GM18868 (cell line): ENCODE data around the gene KIF16B.
"Not testable (repeated sequence)": the region's sequence is repeated elsewhere in the genome, so short reads cannot be mapped to it uniquely, and the experiment has no call there.

ENCODE experiments used
- ATAC-seq: cut with Tn5 transposase; IDR thresholded peaks from one replicate; pipeline ENCODE4 v1.9.1; 2021; ENCODE audit warnings: mild to moderate bottlenecking, moderate library complexity; ENCODE audit not compliant: unreplicated experiment

KIF16B gene

GRCh38 chr20:16440686-16441085 lies 132.6 kb downstream of the KIF16B start:
- no peak for ATAC-seq

GRCh38 chr20:16439540-16439939 lies 133.7 kb downstream of the KIF16B start:
- ATAC-seq, result not testable (repeated sequence)

- no peak for ATAC-seq
Measured at GRCh38 chr20:16438100-16438499, 135.1 kb downstream of the KIF16B start.

DNA sequence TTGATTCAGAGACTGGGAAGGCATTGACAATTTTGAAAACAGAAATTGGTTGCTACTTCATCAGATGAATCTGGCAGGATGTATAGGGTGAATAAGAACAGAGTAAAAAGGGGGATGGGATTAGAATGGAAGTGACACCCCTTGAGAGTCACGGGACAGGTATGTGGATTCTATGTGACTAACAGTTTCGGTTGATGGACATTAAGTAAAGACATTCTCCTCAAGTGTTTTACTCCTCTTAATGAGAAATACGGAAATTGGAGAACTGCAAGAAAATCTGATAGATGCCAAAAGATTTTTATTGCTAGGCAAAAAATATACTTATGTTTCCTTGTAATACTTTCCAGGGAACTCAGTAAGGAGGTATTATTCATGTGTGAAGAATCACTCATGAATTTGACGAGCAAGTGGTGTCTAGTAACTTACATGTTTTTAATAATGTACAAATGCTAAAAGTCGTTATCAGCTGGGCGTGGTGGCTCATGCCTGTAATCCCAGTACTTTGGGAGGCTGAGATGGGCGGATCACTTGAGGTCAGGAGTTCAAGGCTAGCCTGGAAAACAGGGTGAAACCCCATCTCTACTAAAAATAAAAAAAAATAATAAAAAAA lies 135.8 kb downstream of the KIF16B start:
- ATAC-seq, result no peak

GRCh38 chr20:16434062-16434664 lies 139.1 kb downstream of the KIF16B start:
- ATAC-seq, result peak; percentile 81

DNA sequence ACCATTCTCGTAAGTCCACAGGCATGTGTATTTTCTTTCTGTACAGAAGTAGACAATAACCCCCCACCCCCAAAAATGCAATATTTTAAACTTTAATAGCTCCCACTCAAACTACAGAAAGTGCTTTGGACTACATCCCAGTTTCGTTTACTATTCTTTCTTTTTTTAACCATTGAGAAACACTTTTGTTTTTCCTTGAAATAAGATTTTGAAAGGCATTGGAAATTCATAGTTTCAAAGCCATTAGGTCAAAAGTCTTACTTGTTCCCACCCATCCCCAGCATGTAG lies 140.0 kb downstream of the KIF16B start:
- ATAC-seq, result no peak

DNA sequence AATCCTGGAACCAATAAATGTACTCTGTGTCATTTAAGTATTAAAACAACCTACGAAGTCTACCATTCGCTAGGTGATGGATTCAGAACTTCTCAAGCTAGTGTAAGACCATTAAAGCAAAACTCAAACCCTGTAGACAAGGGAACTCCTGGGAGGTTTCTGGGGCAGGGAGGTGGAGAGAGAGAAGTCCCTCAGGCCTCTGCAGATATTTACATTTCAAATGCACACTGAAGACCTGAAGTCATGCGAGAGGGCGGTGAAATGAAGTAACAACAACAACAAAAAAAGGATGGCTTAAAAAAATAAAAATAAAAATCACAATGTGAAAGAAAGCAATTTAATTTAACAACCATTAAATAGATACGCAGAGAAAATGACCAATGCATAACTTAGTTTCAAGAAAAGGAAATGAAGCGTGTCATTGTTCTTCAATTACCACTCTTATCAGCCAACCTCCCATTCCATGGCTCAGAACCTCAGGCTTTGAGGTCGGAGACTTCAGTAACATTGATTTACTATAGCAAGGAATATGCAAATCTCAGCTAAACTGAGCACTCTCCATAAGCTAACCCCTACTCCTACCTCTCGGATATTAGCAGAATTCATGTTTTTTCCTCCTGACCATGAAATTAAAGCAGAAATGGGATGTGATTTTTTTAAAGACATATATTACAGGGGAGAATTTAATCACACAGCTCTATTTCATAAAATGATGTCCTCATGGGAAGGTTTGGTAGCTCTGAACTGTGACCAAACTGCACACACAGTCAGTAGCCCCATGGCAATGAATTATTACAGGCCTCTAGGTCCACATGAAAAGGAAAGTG lies 140.6 kb downstream of the KIF16B start:
- ATAC-seq, result no peak

DNA sequence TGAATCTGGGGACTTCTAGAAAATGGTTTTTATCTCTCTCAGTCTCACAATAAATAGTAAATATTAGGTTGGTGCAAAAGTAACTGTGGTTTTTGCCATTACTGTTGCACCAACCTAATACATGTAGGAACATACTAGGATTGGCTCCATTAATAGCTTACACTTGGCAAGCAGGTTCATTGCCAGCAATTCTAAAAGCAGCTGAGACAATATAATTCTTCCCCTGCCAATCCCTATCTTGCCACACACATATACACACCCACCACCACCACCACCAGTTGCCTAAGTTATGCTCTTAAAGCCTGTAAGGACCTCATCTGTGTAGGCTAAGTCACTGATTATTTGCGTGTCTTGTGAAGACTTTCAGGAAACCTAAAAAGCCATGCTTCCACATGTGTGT lies 145.1 kb downstream of the KIF16B start:
- no peak for ATAC-seq

DNA sequence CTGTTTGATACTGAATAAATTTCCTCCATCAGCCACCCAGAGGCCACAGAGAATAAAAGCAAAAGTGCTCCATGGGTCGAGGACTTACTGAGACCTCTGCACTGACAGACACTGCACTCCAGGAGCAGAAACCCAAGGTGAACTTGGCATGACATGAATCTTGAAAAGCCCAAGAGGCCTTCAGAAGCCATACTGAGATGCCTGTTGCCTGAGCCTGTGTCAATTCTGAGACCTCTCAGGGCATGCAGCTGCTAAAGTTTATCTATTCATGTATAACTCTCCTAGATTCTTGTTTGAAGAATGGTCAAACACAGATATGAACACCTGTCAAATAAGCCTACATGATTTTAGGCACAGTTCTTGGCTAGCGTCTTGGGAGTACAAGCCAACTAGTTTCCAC lies 145.7 kb downstream of the KIF16B start:
- no peak for ATAC-seq

DNA sequence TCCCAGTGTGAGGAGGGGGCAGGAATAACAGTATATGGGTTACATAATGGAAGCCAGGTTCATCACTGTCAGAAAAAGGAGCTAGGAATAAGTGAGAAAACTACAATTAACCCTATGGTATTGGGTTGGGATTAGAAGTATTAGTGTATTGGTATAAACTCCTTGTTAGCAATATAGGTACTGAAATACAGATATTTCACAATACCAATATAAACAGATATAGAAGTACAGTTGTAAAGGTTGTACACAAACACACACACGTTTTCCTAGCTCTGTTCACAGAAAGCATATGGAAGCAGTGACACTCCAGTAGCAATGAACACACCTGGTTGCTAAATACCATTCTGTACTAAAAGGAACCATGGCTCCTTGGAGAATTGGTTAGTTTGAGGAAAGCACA lies 148.5 kb downstream of the KIF16B start:
- ATAC-seq, result no peak

DNA sequence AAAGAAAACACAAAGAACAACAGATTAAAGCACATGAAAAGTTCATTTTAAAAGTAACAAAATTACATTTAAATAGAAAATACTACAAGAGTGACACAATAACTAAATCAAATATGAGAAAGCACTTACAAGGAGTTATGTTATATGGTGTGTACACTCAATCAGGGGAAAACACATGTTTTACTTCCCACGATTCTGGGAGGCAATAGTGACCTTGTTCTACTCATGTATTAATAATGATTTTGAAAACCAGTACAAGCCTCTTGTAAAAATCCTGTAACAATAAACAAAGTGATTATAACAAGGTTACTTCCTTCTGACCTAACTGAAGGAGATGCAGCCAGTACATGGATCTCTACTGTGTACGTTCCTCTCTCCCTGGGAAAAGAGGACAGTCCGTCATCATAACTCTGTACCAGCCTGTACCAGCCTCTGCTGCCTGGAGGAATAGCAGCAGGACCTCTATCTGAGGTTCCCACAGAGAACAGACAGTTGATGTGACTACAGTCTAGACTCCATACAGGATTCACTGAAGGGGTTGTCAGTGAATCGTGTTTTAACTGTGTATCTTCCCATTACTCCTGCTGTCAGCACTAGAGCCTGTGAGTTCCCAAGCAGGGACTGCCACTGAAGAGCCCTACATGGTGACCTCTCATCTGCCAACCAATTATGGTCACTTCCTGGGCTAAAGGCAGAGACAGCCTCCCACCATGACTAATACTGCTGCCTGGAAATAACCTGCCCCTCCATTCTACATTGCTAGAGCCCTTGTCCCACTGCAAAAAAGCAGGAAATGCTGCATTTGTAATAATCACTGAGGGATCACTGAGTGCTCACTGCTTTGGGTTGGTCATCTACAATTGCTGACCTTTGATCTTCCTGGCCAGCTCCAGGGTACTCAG lies 149.7 kb downstream of the KIF16B start:
- no peak for ATAC-seq

DNA sequence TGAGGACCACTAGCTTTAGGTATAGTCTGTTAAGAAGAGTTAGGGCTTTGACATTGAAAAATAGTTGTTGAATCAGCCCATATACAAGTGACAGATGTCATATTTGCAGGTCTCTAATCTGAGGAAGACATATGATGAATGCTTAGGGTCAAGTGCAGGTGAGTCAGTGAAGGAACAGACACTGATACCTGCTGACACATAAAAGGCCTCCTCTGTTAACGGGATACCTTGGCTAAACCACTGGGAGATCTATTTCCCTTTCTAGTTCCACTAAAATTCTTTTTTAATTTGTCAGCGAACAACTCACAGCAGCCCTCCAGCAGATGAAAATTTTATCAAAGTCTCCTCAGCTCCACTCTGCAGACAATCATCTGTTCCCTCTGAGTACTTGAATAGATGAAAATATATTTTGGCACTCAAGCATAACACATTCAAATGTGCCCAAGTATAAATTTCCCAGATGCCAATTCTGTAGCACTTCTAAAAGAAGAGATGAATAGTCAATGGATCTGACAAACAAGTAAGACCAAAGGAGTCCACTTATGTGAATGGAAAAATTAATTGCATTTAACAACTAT lies 154.0 kb downstream of the KIF16B start:
- no peak for ATAC-seq

- ATAC-seq, result no peak
Measured at GRCh38 chr20:16418616-16419015, 154.6 kb downstream of the KIF16B start.

GRCh38 chr20:16417001-16417400 lies 156.2 kb downstream of the KIF16B start:
- ATAC-seq, result no peak

GRCh38 chr20:16415071-16416053 lies 157.9 kb downstream of the KIF16B start:
- no peak for ATAC-seq

GRCh38 chr20:16412906-16413305 lies 160.3 kb downstream of the KIF16B start:
- no peak for ATAC-seq

DNA sequence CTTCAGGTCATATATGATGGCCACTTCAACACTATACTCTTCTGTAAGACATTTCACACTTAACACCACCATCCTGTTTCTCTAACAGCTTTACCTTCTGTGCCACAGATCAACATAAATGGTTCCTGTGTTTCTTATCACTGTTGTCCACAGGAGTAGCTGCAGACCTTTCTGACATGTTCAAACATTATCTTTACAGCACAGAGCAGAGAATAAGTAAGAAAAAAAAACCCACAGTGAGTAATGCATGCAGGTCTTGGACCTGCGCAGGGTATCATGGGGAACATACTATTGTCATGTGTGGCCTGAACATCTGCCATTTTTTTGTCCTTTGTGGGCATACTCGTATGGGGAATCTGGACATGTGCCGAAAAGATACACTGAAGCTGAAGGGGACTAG lies 161.9 kb downstream of the KIF16B start:
- no peak for ATAC-seq

GRCh38 chr20:16410626-16411025 lies 162.6 kb downstream of the KIF16B start:
- no peak for ATAC-seq

GRCh38 chr20:16408981-16409380 lies 164.3 kb downstream of the KIF16B start:
- no peak for ATAC-seq
